Adrenal gland (tissue), 12 donors: ENCODE results near the gene SLC22A15. TPM values are rescaled to one million over a fixed set of nuclear protein-coding genes. Genes with fewer than 3 reads are reported as not detected.

ENCODE experiments used
- DNase-seq, 7 donors: peaks; one replicate each; pipeline ENCODE4 v3.0.0-alpha.2; 2019 to 2020
- H3K27ac ChIP-seq, 5 donors: fragments of 200-600 bp; sonication (generic) in 4 of 5; 1 replicate in 3 of 5; 2 replicates in 2 of 5; pipeline versions ENCODE4 v1.5.1 to v1.8.0; 2016 to 2020; ENCODE audit warnings: mild to moderate bottlenecking in 1 of 5
- H3K27me3 ChIP-seq: fragments of 200-600 bp; 2 replicates; pipeline ENCODE4 v1.8.0; 2021
- H3K36me3 ChIP-seq, 2 donors: fragments of 200-600 bp; replicated peaks in 1 of 2; 1 replicate in 1 of 2; 2 replicates in 1 of 2; pipeline versions ENCODE4 v1.5.1 to v1.8.0; 2018 to 2022
- H3K4me1 ChIP-seq, 2 donors: fragments of 200-600 bp; replicated peaks in 1 of 2; 1 replicate in 1 of 2; 2 replicates in 1 of 2; pipeline versions ENCODE4 v1.5.1 to v1.8.0; 2018 to 2021
- H3K4me3 ChIP-seq, 4 donors: fragments of 200-600 bp; sonication (generic) in 3 of 4; one replicate each; pipeline ENCODE4 v1.5.1; 2016 to 2018
- H3K9me3 ChIP-seq, 3 donors: fragments of 200-600 bp; sonication (generic) in 1 of 3; replicated peaks in 1 of 3; 1 replicate in 2 of 3; 2 replicates in 1 of 3; pipeline versions ENCODE4 v1.5.1 to v1.8.0; 2016 to 2021
- CTCF ChIP-seq, 6 experiments: fragments of 450-650 bp in 4 of 6; fragments of 200-600 bp in 2 of 6; sonication (generic) in 1 of 6; IDR thresholded peaks; 1 replicate in 5 of 6; 2 replicates in 1 of 6; pipeline versions ENCODE4 v1.5.1 to v1.8.0; 2016 to 2021; ENCODE audit warnings: antibody characterized with exemption in 6 of 6, mild to moderate bottlenecking in 2 of 6, moderate library complexity in 1 of 6
- POLR2A ChIP-seq, 2 donors: fragments of 450-650 bp; IDR thresholded peaks; one replicate each; pipeline ENCODE4 v1.6.1; 2017; ENCODE audit warnings: antibody characterized with exemption in 2 of 2, mild to moderate bottlenecking in 2 of 2, moderate library complexity in 1 of 2
- WGBS, 4 donors: extraction: QIAGEN DNeasy Blood & Tissue Kit in 2 of 4; methylation state at CpG; one replicate each; pipeline versions ENCODE4 v1.1.5 to v1.1.7; 2013 to 2017; 5-methylcytosine and 5-hydroxymethylcytosine counted together
- intact Hi-C, 2 donors: fragments of 100-400 bp; cut with DNase I; formaldehyde crosslinking; loops; one replicate each; pipeline versions ENCODE4 v1.14.1 to v1.15.0; 2022 to 2023
- polyA plus RNA-seq, 3 donors: library from polyadenylated mRNA; stranded (reverse); fragments of 200-250 nt in 2 of 3; fragments of 350-450 nt in 1 of 3; fragmentation: Illumina TruSeq in 1 of 3; extraction: RNeasy Lipid Tissue Mini Kit (QIAGEN cat#74804) in 1 of 3; gene quantifications; one replicate each; pipeline ENCODE4 v1.2.3, GENCODE V29; 2013 to 2014
- total RNA-seq, 9 donors: library from RNA; depleted of rRNA in 4 of 9; stranded (reverse); fragments of >200 nt in 4 of 9; fragments of 120-200 nt in 1 of 9; fragmentation: NEBNext Ultra II Directional in 1 of 9; extraction: Animal tissue kit (Norgen Biotek cat#: 25700) in 1 of 9; gene quantifications; one replicate each; pipeline versions ENCODE4 v1.1.0 to v1.2.4, GENCODE V29; 2013 to 2023
- donor health status: healthy with polysubstance abuse.
- donor health status: Bipolar disorder and iron deficiency.
- donor health status: DM: yes; HTN: yes; CAD: no.
- donor health status: DM: no; HTN: no; CAD: no.
- donor health status: DM: no; HTN: no; CAD: no.
- donor health status: DM: yes; HTN: yes; CAD: no.

Gene SLC22A15
- total and polyA plus RNA-seq, 12 donors, result 1.2 to 27.2 (median 5.8) TPM

GRCh38 chr1:116012716-116013115 is 36.4 kb downstream of the SLC22A15 start:
- Histone ChIP-seq H3K9me3 (no peaks in the 10 kb centered on the region), H3K4me1 (no peaks in the 10 kb centered on the region), H3K27me3 (no peaks in the 10 kb centered on the region), H3K36me3 (no peaks in the 10 kb centered on the region), H3K27ac (no peak overlapping the region), H3K4me3 (no peak overlapping the region)
- intact Hi-C loops, result no loop called here
- WGBS, 4 donors, result 86 to 100% (median 95%) methylated on average over 2 of the region's 2 CpGs
- DNase-seq, result no peak
- TF ChIP-seq CTCF (IDR thresholded peaks at IDR 0.05) (no peak), POLR2A (IDR thresholded peaks at IDR 0.05) (no peak)

GRCh38 chr1:116015679-116016078 is 39.4 kb downstream of the SLC22A15 start:
- TF ChIP-seq CTCF (IDR thresholded peaks at IDR 0.05), result no peak
- no peak for TF ChIP-seq POLR2A (IDR thresholded peaks at IDR 0.05)
- intact Hi-C loops, result no loop called here
- Histone ChIP-seq H3K4me3 (no peak overlapping the region), H3K27me3 (no peaks in the 10 kb centered on the region), H3K9me3 (no peaks in the 10 kb centered on the region), H3K4me1 (no peaks in the 10 kb centered on the region), H3K36me3 (no peaks in the 10 kb centered on the region), H3K27ac (no peak overlapping the region)
- DNase-seq, result no peak
- WGBS, 4 donors, result 43 to 57% (median 46%) methylated on average over 1 of the region's 1 CpG

GRCh38 chr1:116018007-116018406 is 41.7 kb downstream of the SLC22A15 start:
- intact Hi-C loops, result no loop called here
- Histone ChIP-seq H3K4me3 (no peak overlapping the region), H3K27ac (no peak overlapping the region), H3K36me3 (no peaks in the 10 kb centered on the region), H3K4me1 (no peaks in the 10 kb centered on the region), H3K9me3 (no peaks in the 10 kb centered on the region), H3K27me3 (no peaks in the 10 kb centered on the region)
- WGBS, 4 donors, result 86 to 96% (median 91%) methylated on average over 5 of the region's 5 CpGs
- no peak for DNase-seq
- TF ChIP-seq POLR2A (IDR thresholded peaks at IDR 0.05), result no peak
- no peak for TF ChIP-seq CTCF (IDR thresholded peaks at IDR 0.05)

GRCh38 chr1:116019653-116020253 is 43.4 kb downstream of the SLC22A15 start:
- H3K36me3 ChIP-seq, result no peaks in the 10 kb centered on the region
- intact Hi-C loops, result no loop called here
- H3K4me1 ChIP-seq, result no peaks in the 10 kb centered on the region
- no peaks in the 10 kb centered on the region for H3K27me3 ChIP-seq
- WGBS, 4 donors, result 83 to 93% (median 89%) methylated on average over 4 of the region's 4 CpGs
- H3K4me3 ChIP-seq, result no peak overlapping the region
- H3K27ac ChIP-seq, result no peak overlapping the region
- TF ChIP-seq POLR2A (IDR thresholded peaks at IDR 0.05), result no peak
- TF ChIP-seq CTCF (IDR thresholded peaks at IDR 0.05), result no peak
- H3K9me3 ChIP-seq, result no peaks in the 10 kb centered on the region
- no peak for DNase-seq
